ENCODE results near the gene CD74. TPM values are rescaled to one million over a fixed set of nuclear protein-coding genes. Genes with fewer than 3 reads are reported as not detected.

The CD74 gene
- total RNA-seq, 1 experiment from 2014 or later: 12.7 TPM

GRCh38 chr5:150436141-150436680 is 23.5 kb upstream of the CD74 start:
- in situ Hi-C loops (cut with HindIII; ENCODE audit: low pct_unique_long_range_greater_than_20kb, low sequenced_read_pairs) (no loop called here), intact Hi-C loops (cut with micrococcal nuclease; ENCODE audit: unreplicated experiment) (loop anchor here (1.0 to 10.0 kb wide), 4 partner anchors 164 to 306 kb away; no protein-coding TSS in a partner anchor)
- BruUV-seq (replicated peaks): no TSS peak
- H3K27me3 ChIP-seq (ENCODE audit: control insufficient read depth, insufficient read depth, low read length): no peaks in the 10 kb centered on the region
- no peak overlapping the region for H3K27ac ChIP-seq (ENCODE audit: low read length)
- DNase-seq (ENCODE audit: low read depth, low spot score): peak; percentile 72
- 0 out of 4 replicates have a peak overlapping the region, but pooled peaks of 1 of the 2 experiments have one; percentile 11 for H3K4me3 ChIP-seq (ENCODE audit: low read depth in 2 of 2, low read length in 2 of 2)
- H3K9me3 ChIP-seq (ENCODE audit: control insufficient read depth, insufficient read depth, low read depth, low read length): no peaks in the 10 kb centered on the region
- POLR2A ChIA-PET: no interaction called here
- no peaks in the 10 kb centered on the region for H3K36me3 ChIP-seq (ENCODE audit: control insufficient read depth, insufficient read depth, low read length)
- CTCF ChIA-PET: interaction anchor here (0.5 to 1.2 kb wide), 7 partner anchors 9 to 299 kb away, joined by 3 to 9 read pairs (median 4); no protein-coding TSS in a partner anchor
- TF ChIP-seq CTCF (IDR thresholded peaks at IDR 0.05) (peak; percentile 92), POLR2AphosphoS5 (IDR thresholded peaks at IDR 0.05; ENCODE audit: low read depth, low read length) (no peak)
- H3K4me1 ChIP-seq (ENCODE audit: control insufficient read depth, insufficient read depth, low read length): no peaks in the 10 kb centered on the region
- peak; percentile 88 for ATAC-seq

DNA sequence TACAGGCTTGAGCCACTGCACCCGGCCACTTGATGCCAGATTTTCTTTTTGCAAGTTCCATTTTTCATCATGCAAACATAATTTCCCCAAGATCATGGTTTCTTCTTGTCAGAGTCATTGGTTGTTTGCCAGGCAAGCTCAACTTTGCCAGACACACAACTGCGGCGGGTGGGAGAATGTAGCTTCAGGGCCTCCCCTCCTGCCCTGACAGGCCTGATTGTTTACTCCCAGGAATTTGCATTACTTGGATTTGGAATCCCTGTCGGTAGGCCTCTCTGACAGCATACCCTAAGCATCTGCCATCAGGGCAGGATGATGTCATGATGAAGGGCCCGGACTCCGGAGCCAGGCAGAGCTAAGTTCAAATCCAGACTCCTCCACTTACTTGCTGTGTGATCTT is 21.8 kb upstream of the CD74 start:
- intact Hi-C loops (cut with micrococcal nuclease; ENCODE audit: unreplicated experiment): loop anchor here (10.0 kb wide), 1 partner anchor 210 kb away; no protein-coding TSS in a partner anchor
- CTCF ChIA-PET: no interaction called here
- no peak for ATAC-seq

More for the DNA sequence above, 21.8 kb upstream of the CD74 start:
- no peak for DNase-seq (ENCODE audit: low read depth, low spot score)
- no peak for TF ChIP-seq TCF7L2 (IDR thresholded peaks at IDR 0.05; ENCODE audit: low read depth, low read length)
- no peak for TF ChIP-seq POLR2AphosphoS5 (IDR thresholded peaks at IDR 0.05; ENCODE audit: low read depth, low read length)
- TF ChIP-seq, protein P1, sequence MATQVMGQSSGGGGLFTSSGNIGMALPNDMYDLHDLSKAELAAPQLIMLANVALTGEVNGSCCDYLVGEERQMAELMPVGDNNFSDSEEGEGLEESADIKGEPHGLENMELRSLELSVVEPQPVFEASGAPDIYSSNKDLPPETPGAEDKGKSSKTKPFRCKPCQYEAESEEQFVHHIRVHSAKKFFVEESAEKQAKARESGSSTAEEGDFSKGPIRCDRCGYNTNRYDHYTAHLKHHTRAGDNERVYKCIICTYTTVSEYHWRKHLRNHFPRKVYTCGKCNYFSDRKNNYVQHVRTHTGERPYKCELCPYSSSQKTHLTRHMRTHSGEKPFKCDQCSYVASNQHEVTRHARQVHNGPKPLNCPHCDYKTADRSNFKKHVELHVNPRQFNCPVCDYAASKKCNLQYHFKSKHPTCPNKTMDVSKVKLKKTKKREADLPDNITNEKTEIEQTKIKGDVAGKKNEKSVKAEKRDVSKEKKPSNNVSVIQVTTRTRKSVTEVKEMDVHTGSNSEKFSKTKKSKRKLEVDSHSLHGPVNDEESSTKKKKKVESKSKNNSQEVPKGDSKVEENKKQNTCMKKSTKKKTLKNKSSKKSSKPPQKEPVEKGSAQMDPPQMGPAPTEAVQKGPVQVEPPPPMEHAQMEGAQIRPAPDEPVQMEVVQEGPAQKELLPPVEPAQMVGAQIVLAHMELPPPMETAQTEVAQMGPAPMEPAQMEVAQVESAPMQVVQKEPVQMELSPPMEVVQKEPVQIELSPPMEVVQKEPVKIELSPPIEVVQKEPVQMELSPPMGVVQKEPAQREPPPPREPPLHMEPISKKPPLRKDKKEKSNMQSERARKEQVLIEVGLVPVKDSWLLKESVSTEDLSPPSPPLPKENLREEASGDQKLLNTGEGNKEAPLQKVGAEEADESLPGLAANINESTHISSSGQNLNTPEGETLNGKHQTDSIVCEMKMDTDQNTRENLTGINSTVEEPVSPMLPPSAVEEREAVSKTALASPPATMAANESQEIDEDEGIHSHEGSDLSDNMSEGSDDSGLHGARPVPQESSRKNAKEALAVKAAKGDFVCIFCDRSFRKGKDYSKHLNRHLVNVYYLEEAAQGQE (IDR thresholded peaks at IDR 0.05; ENCODE audit: insufficient read depth in 1 of 2, low read depth in 2 of 2, low read length in 1 of 2): no peak
- TF ChIP-seq SIN3A (IDR thresholded peaks at IDR 0.05; ENCODE audit: borderline replicate concordance, insufficient read depth, low read depth, low read length): no peak
- no peak for TF ChIP-seq CTCF (IDR thresholded peaks at IDR 0.05)
- H3K27ac ChIP-seq (ENCODE audit: low read length): no peak overlapping the region
- H3K9me3 ChIP-seq (ENCODE audit: control insufficient read depth, insufficient read depth, low read depth, low read length): no peaks in the 10 kb centered on the region
- in situ Hi-C loops (cut with HindIII; ENCODE audit: low pct_unique_long_range_greater_than_20kb, low sequenced_read_pairs): no loop called here
- no peaks in the 10 kb centered on the region for H3K27me3 ChIP-seq (ENCODE audit: control insufficient read depth, insufficient read depth, low read length)
- POLR2A ChIA-PET: no interaction called here
- no peaks in the 10 kb centered on the region for H3K4me1 ChIP-seq (ENCODE audit: control insufficient read depth, insufficient read depth, low read length)
- no TSS peak for BruUV-seq (replicated peaks)
- no peak overlapping the region for H3K4me3 ChIP-seq (ENCODE audit: low read depth in 2 of 2, low read length in 2 of 2)
- H3K36me3 ChIP-seq (ENCODE audit: control insufficient read depth, insufficient read depth, low read length): no peaks in the 10 kb centered on the region
